Fibroblast of lung (primary cell): ENCODE data around the gene BCAS3. TPM values are rescaled to one million over a fixed set of nuclear protein-coding genes. Genes with fewer than 3 reads are reported as not detected.

Source experiments
- DNase-seq, 2 donors: peaks; one replicate each; pipeline versions ENCODE4 v3.0.0 to v3.0.0-alpha.2; 2010; ENCODE audit warnings: low read depth in 2 of 2
- H2AFZ ChIP-seq: 2 replicates; pipeline ENCODE4 v1.5.1; 2012; ENCODE audit warnings: low read length, control low read depth, inconsistent platforms
- H3K27ac ChIP-seq: 2 replicates; pipeline ENCODE4 v1.5.1; 2011; ENCODE audit warnings: low read length, control low read depth; ENCODE audit not compliant: insufficient read depth
- H3K27me3 ChIP-seq: 2 replicates; pipeline ENCODE4 v1.5.1; 2011; ENCODE audit warnings: mild to moderate bottlenecking, low read length; ENCODE audit not compliant: control insufficient read depth, insufficient read depth
- H3K36me3 ChIP-seq: 2 replicates; pipeline ENCODE4 v1.5.1; 2011; ENCODE audit warnings: low read length; ENCODE audit not compliant: control insufficient read depth, insufficient read depth
- H3K4me1 ChIP-seq: 2 replicates; pipeline ENCODE4 v1.5.1; 2011; ENCODE audit warnings: low read length; ENCODE audit not compliant: control insufficient read depth, insufficient read depth; ENCODE audit errors: extremely low read depth
- H3K4me2 ChIP-seq: 2 replicates; pipeline ENCODE4 v1.5.1; 2011; ENCODE audit warnings: low read length, control low read depth; ENCODE audit not compliant: insufficient read depth; ENCODE audit errors: extremely low read depth
- H3K4me3 ChIP-seq, 4 experiments: fragments of 200-600 bp in 1 of 4; sonication (generic) in 1 of 4; replicated peaks in 1 of 4; 2 replicates each; pipeline ENCODE4 v1.5.1; 2011 to 2016; ENCODE audit warnings: low read length in 4 of 4, low read depth in 3 of 4, mild to moderate bottlenecking in 3 of 4, control low read depth in 2 of 4, inconsistent platforms in 1 of 4, mixed read lengths in 1 of 4; ENCODE audit not compliant: insufficient read depth in 1 of 4; ENCODE audit errors: control extremely low read depth in 1 of 4
- H3K79me2 ChIP-seq: 2 replicates; pipeline ENCODE4 v1.5.1; 2012; ENCODE audit warnings: mild to moderate bottlenecking, low read length, inconsistent platforms; ENCODE audit not compliant: control insufficient read depth, insufficient read depth
- H3K9ac ChIP-seq: 2 replicates; pipeline ENCODE4 v1.5.1; 2011; ENCODE audit warnings: mild to moderate bottlenecking, low read length, control low read depth; ENCODE audit not compliant: insufficient read depth
- H3K9me3 ChIP-seq: 2 replicates; pipeline ENCODE4 v1.5.1; 2012; ENCODE audit warnings: low read depth, low read length; ENCODE audit not compliant: control insufficient read depth, insufficient read depth
- H4K20me1 ChIP-seq: 2 replicates; pipeline ENCODE4 v1.5.1; 2011; ENCODE audit warnings: low read length; ENCODE audit not compliant: control insufficient read depth, insufficient read depth; ENCODE audit errors: extremely low read depth
- CTCF ChIP-seq, 2 donors: IDR thresholded peaks in 1 of 2; conservative IDR thresholded peaks in 1 of 2; 1 replicate in 1 of 2; 2 replicates in 1 of 2; pipeline ENCODE4 v1.5.1; 2011 to 2012; ENCODE audit warnings: low read length in 2 of 2, control low read depth in 1 of 2, inconsistent platforms in 1 of 2, low read depth in 1 of 2, mild to moderate bottlenecking in 1 of 2
- EZH2 ChIP-seq: IDR thresholded peaks from 2 replicates; pipeline ENCODE4 v1.5.1; 2012; ENCODE audit warnings: low read length, control low read depth, mild to moderate bottlenecking; ENCODE audit errors: missing control alignments
- polyA plus RNA-seq, 2 donors: library from polyadenylated mRNA; depleted of rRNA in 1 of 2; stranded (reverse) in 1 of 2; unstranded in 1 of 2; fragments of >200 nt; gene quantifications; 2 replicates each; pipeline ENCODE4 v1.2.1, GENCODE V29; 2011 to 2012; ENCODE audit warnings: missing spikeins in 1 of 2
- total RNA-seq: library from RNA; depleted of rRNA; stranded (reverse); fragments of >200 nt; gene quantifications from 2 replicates; pipeline ENCODE4 v1.2.1, GENCODE V29; 2014

Gene BCAS3
- total and polyA plus RNA-seq, 2 donors (not counting 1 experiment from before 2014, with no cell fraction given): 9.9 to 43.6 TPM

GRCh38 chr17:61416540-61417363 is 739.1 kb downstream of the BCAS3 start:
- Histone ChIP-seq H2AFZ (no peak overlapping the region), H3K4me3 (peak overlapping the region in 1 of 4 experiments; percentile 20), H3K79me2 (peaks cover 19% of the 10 kb centered on the region), H3K4me1 (peaks cover 28% of the 10 kb centered on the region), H3K9ac (peak overlapping the region; percentile 38), H3K36me3 (no peaks in the 10 kb centered on the region), H3K27me3 (no peaks in the 10 kb centered on the region), H4K20me1 (no peaks in the 10 kb centered on the region), H3K9me3 (no peaks in the 10 kb centered on the region), H3K4me2 (peak overlapping the region; percentile 47), H3K27ac (peak overlapping the region; percentile 42)
- peak; percentile 90 to 91 for TF ChIP-seq CTCF (conservative IDR thresholded peaks at IDR 0.05 in 1 of 2, IDR thresholded peaks at IDR 0.05 in 1 of 2; ENCODE audit: low read depth in 1 of 2, low read length in 2 of 2)
- TF ChIP-seq EZH2: no peak
- DNase-seq: peak; percentile 81 to 91

- H3K27me3 ChIP-seq: no peaks in the 10 kb centered on the region
- no peak overlapping the region for H3K4me2 ChIP-seq
- H4K20me1 ChIP-seq: no peaks in the 10 kb centered on the region
- TF ChIP-seq EZH2 (no peak), CTCF (conservative IDR thresholded peaks at IDR 0.05 in 1 of 2, IDR thresholded peaks at IDR 0.05 in 1 of 2; ENCODE audit: low read depth in 1 of 2, low read length in 2 of 2) (no peak)
- H3K36me3 ChIP-seq: no peaks in the 10 kb centered on the region
- no peak overlapping the region for H3K4me3 ChIP-seq
- no peak overlapping the region for H2AFZ ChIP-seq
- peak in 1 of 2 donors; percentile 24 for DNase-seq
- peaks cover 28% of the 10 kb centered on the region for H3K4me1 ChIP-seq
- H3K27ac ChIP-seq: no peak overlapping the region
- H3K79me2 ChIP-seq: peaks cover 10% of the 10 kb centered on the region
- no peaks in the 10 kb centered on the region for H3K9me3 ChIP-seq
- H3K9ac ChIP-seq: no peak overlapping the region
These were observed 740.8 kb downstream of the BCAS3 start for GRCh38 chr17:61418449-61418848.

GRCh38 chr17:61419496-61420046 is 741.9 kb downstream of the BCAS3 start:
- no peak for TF ChIP-seq CTCF (conservative IDR thresholded peaks at IDR 0.05 in 1 of 2, IDR thresholded peaks at IDR 0.05 in 1 of 2; ENCODE audit: low read depth in 1 of 2, low read length in 2 of 2)
- TF ChIP-seq EZH2: no peak
- H3K36me3 ChIP-seq: no peaks in the 10 kb centered on the region
- H2AFZ ChIP-seq: no peak overlapping the region
- H4K20me1 ChIP-seq: no peaks in the 10 kb centered on the region
- no peak overlapping the region for H3K27ac ChIP-seq
- no peak overlapping the region for H3K4me3 ChIP-seq
- H3K4me2 ChIP-seq: no peak overlapping the region
- no peak overlapping the region for H3K9ac ChIP-seq
- peaks cover 2% of the 10 kb centered on the region for H3K79me2 ChIP-seq
- DNase-seq: no peak
- no peaks in the 10 kb centered on the region for H3K9me3 ChIP-seq
- H3K27me3 ChIP-seq: no peaks in the 10 kb centered on the region
- H3K4me1 ChIP-seq: peaks cover 22% of the 10 kb centered on the region
